CD14-positive monocyte (primary cell): Measurements from ENCODE around the gene DGKB. TPM values are rescaled to one million over a fixed set of nuclear protein-coding genes. Genes with fewer than 3 reads are reported as not detected.

ENCODE experiments used
- DNase-seq, 3 donors: peaks; one replicate each; pipeline ENCODE4 v3.0.0-alpha.2; 2011 to 2022
- H2AFZ ChIP-seq: 2 replicates; pipeline ENCODE4 v1.6.0; 2012; ENCODE audit warnings: mild to moderate bottlenecking, low read depth, low read length, inconsistent platforms; ENCODE audit not compliant: insufficient read depth, poor library complexity, severe bottlenecking
- H3K27ac ChIP-seq, 2 donors: 1 replicate in 1 of 2; 2 replicates in 1 of 2; pipeline ENCODE4 v1.5.1; 2012 to 2013; ENCODE audit warnings: low read length in 2 of 2, control low read depth in 1 of 2, inconsistent platforms in 1 of 2, low read depth in 1 of 2, mild to moderate bottlenecking in 1 of 2
- H3K27me3 ChIP-seq, 2 donors: one replicate each; pipeline versions ENCODE4 v1.6.0 to v1.6.1; 2011 to 2013; ENCODE audit warnings: low read length in 2 of 2; ENCODE audit not compliant: control insufficient read depth in 2 of 2, insufficient read depth in 2 of 2
- H3K36me3 ChIP-seq, 2 donors: replicated peaks in 1 of 2; 1 replicate in 1 of 2; 2 replicates in 1 of 2; pipeline versions ENCODE4 v1.5.1 to v1.6.1; 2012 to 2013; ENCODE audit warnings: low read length in 2 of 2, control low read depth in 1 of 2, inconsistent platforms in 1 of 2, mild to moderate bottlenecking in 1 of 2; ENCODE audit not compliant: insufficient read depth in 2 of 2, control insufficient read depth in 1 of 2
- H3K4me1 ChIP-seq, 2 donors: 1 replicate in 1 of 2; 2 replicates in 1 of 2; pipeline versions ENCODE4 v1.5.1 to v1.6.1; 2012 to 2013; ENCODE audit warnings: low read length in 2 of 2, control low read depth in 1 of 2, inconsistent platforms in 1 of 2, mild to moderate bottlenecking in 1 of 2, moderate library complexity in 1 of 2; ENCODE audit not compliant: insufficient read depth in 2 of 2, control insufficient read depth in 1 of 2
- H3K4me2 ChIP-seq: replicated peaks from 2 replicates; pipeline ENCODE3; 2012; ENCODE audit warnings: low read length, moderate library complexity, mild to moderate bottlenecking; ENCODE audit not compliant: poor library complexity, severe bottlenecking; ENCODE audit errors: extremely low read depth
- H3K4me3 ChIP-seq, 3 experiments: fragments of 200-600 bp in 1 of 3; sonication (generic) in 1 of 3; replicated peaks in 1 of 3; 1 replicate in 2 of 3; 2 replicates in 1 of 3; pipeline ENCODE4 v1.5.1; 2011 to 2013; ENCODE audit warnings: low read length in 3 of 3, mild to moderate bottlenecking in 3 of 3, control low read depth in 2 of 3, low read depth in 2 of 3, inconsistent platforms in 1 of 3, moderate library complexity in 1 of 3
- H3K79me2 ChIP-seq: 2 replicates; pipeline ENCODE4 v1.6.0; 2012; ENCODE audit warnings: mild to moderate bottlenecking, control low read depth, inconsistent platforms, low read length, moderate library complexity; ENCODE audit not compliant: insufficient read depth
- H3K9ac ChIP-seq: 2 replicates; pipeline ENCODE4 v1.6.0; 2017; ENCODE audit warnings: low read length, mild to moderate bottlenecking; ENCODE audit not compliant: insufficient read depth, poor library complexity, severe bottlenecking
- H3K9me3 ChIP-seq, 2 donors: replicated peaks in 1 of 2; 1 replicate in 1 of 2; 2 replicates in 1 of 2; pipeline versions ENCODE4 v1.5.1 to v1.6.1; 2012 to 2013; ENCODE audit warnings: low read length in 2 of 2, control low read depth in 1 of 2; ENCODE audit not compliant: control insufficient read depth in 1 of 2, insufficient read depth in 1 of 2
- H4K20me1 ChIP-seq: 2 replicates; pipeline ENCODE4 v1.6.0; 2012; ENCODE audit warnings: mild to moderate bottlenecking, low read length, control low read depth, moderate library complexity; ENCODE audit not compliant: insufficient read depth
- H3K27ac Mint-ChIP-seq, 7 donors: one replicate each; pipeline ENCODE4 v1.8.0; 2020; ENCODE audit warnings: mild to moderate bottlenecking in 7 of 7, mixed read lengths in 7 of 7, moderate library complexity in 6 of 7, inconsistent platforms in 2 of 7
- H3K27me3 Mint-ChIP-seq, 3 donors: one replicate each; pipeline ENCODE4 v1.8.0; 2021 to 2022; ENCODE audit warnings: low read depth in 3 of 3, mild to moderate bottlenecking in 3 of 3, mixed read lengths in 3 of 3, moderate library complexity in 3 of 3, inconsistent platforms in 1 of 3
- H3K36me3 Mint-ChIP-seq, 2 donors: one replicate each; pipeline ENCODE4 v1.8.0; 2020; ENCODE audit warnings: mixed read lengths in 2 of 2, inconsistent platforms in 1 of 2, mild to moderate bottlenecking in 1 of 2
- H3K4me1 Mint-ChIP-seq: one replicate; pipeline ENCODE4 v1.8.0; 2020; ENCODE audit warnings: mild to moderate bottlenecking, mixed read lengths
- H3K4me3 Mint-ChIP-seq, 2 donors: one replicate each; pipeline ENCODE4 v1.8.0; 2020; ENCODE audit warnings: mild to moderate bottlenecking in 2 of 2, mixed read lengths in 2 of 2, moderate library complexity in 1 of 2
- H3K9me3 Mint-ChIP-seq, 7 donors: one replicate each; pipeline ENCODE4 v1.8.0; 2020 to 2022; ENCODE audit warnings: mixed read lengths in 7 of 7, mild to moderate bottlenecking in 6 of 7, moderate library complexity in 6 of 7, inconsistent platforms in 2 of 7
- WGBS: methylation state at CpG from one replicate; pipeline ENCODE4 v1.1.5; 2013; ENCODE audit warnings: missing lambda C conversion rate; ENCODE audit not compliant: insufficient coverage; 5-methylcytosine and 5-hydroxymethylcytosine counted together
- intact Hi-C, 2 donors: fragments of 100-400 bp; cut with micrococcal nuclease; formaldehyde crosslinking; loops; one replicate each; pipeline versions ENCODE4 v1.15.0 to v1.15.1; 2023
- polyA plus RNA-seq, 3 donors: library from polyadenylated mRNA; depleted of rRNA in 1 of 3; unstranded in 2 of 3; stranded (reverse) in 1 of 3; fragments of 300-500 nt in 2 of 3; fragments of >200 nt in 1 of 3; fragmentation: Illumina TruSeq in 2 of 3; gene quantifications; 1 replicate in 2 of 3; 2 replicates in 1 of 3; pipeline ENCODE4 v1.2.3, GENCODE V29; 2012 to 2021
- TF ChIP-seq, protein P1 (sequence below): fragments of 200-600 bp; IDR thresholded peaks from one replicate; pipeline ENCODE4 v1.8.0; 2022; ENCODE audit warnings: antibody characterized with exemption, mild to moderate bottlenecking

DGKB gene
- polyA plus RNA-seq, 3 donors = not detected

DNA sequence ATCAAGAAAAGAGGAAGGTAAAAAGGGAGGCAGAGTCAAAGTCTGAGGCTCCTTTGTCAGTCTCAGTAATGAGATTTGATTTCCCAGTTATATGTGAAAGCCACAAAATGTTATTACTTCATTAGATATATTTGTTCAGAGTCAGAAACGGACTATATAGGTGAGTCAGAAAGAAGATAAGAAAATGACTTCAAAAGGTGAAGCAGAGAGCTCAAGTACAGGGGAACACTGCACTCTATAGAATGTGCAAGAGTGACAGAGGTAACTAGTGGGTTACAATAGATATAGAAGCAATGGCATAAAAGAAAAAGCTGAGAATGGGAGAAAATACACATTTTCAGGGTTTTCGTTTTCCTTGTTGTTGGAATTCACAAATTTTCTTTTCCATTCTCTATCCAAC, 43.3 kb downstream of the DGKB start:
- H3K27ac ChIP-seq = no peak overlapping the region
- peaks cover 0 to 6% of the 10 kb centered on the region in 2 donors for H3K9me3 ChIP-seq
- H4K20me1 ChIP-seq = no peaks in the 10 kb centered on the region
- no CpG with 5 or more reads among the region's 2 CpGs for WGBS
- no peaks in the 10 kb centered on the region for H3K4me1 Mint-ChIP-seq
- no peaks in the 10 kb centered on the region for H3K27me3 ChIP-seq
- intact Hi-C loops = no loop called here
- no peaks in the 10 kb centered on the region for H3K27me3 Mint-ChIP-seq
- no peak overlapping the region for H3K4me3 Mint-ChIP-seq
- no peak for DNase-seq
- no peak overlapping the region for H3K4me2 ChIP-seq
- H3K4me1 ChIP-seq = no peaks in the 10 kb centered on the region
- no peaks in the 10 kb centered on the region for H3K36me3 Mint-ChIP-seq
- no peak overlapping the region for H3K9ac ChIP-seq
- no peak overlapping the region for H3K4me3 ChIP-seq
- no peak overlapping the region for H2AFZ ChIP-seq
- peaks cover 0 to 7% (median 3%) of the 10 kb centered on the region in 7 donors for H3K9me3 Mint-ChIP-seq
- H3K36me3 ChIP-seq = no peaks in the 10 kb centered on the region
- H3K79me2 ChIP-seq = no peaks in the 10 kb centered on the region
- no peak overlapping the region for H3K27ac Mint-ChIP-seq
- TF ChIP-seq, protein P1, sequence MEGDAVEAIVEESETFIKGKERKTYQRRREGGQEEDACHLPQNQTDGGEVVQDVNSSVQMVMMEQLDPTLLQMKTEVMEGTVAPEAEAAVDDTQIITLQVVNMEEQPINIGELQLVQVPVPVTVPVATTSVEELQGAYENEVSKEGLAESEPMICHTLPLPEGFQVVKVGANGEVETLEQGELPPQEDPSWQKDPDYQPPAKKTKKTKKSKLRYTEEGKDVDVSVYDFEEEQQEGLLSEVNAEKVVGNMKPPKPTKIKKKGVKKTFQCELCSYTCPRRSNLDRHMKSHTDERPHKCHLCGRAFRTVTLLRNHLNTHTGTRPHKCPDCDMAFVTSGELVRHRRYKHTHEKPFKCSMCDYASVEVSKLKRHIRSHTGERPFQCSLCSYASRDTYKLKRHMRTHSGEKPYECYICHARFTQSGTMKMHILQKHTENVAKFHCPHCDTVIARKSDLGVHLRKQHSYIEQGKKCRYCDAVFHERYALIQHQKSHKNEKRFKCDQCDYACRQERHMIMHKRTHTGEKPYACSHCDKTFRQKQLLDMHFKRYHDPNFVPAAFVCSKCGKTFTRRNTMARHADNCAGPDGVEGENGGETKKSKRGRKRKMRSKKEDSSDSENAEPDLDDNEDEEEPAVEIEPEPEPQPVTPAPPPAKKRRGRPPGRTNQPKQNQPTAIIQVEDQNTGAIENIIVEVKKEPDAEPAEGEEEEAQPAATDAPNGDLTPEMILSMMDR = no peak

DNA sequence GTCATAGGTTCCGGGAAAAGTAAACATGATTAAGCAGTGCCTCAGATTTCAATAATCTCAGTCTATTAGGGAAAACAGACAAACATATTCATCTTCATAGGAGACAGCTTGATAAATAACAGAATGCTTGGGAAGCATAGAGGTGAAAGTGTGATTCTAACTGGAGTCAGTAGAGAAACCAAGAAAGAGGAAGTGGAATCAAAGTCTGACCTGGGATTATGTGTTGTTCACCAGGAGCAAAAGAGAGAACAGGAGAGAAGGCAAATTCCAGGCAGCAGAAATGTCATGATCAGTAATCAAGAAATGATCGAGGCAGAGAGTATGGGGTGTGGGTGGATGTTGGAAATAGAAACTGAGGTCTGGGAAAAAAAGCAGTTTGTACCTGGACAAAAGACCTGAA, 43.7 kb downstream of the DGKB start:
- DNase-seq = no peak
- Mint-ChIP-seq H3K4me3 (no peak overlapping the region), H3K4me1 (no peaks in the 10 kb centered on the region), H3K27me3 (no peaks in the 10 kb centered on the region), H3K9me3 (peaks cover 0 to 6% (median 3%) of the 10 kb centered on the region in 7 donors), H3K36me3 (no peaks in the 10 kb centered on the region), H3K27ac (no peak overlapping the region)
- H3K79me2 ChIP-seq = no peaks in the 10 kb centered on the region
- H3K27ac ChIP-seq = no peak overlapping the region
- H3K9me3 ChIP-seq = peaks cover 0 to 7% of the 10 kb centered on the region in 2 donors
- H3K4me3 ChIP-seq = no peak overlapping the region
- H2AFZ ChIP-seq = no peak overlapping the region
- no peaks in the 10 kb centered on the region for H3K4me1 ChIP-seq
- no peaks in the 10 kb centered on the region for H3K27me3 ChIP-seq
- intact Hi-C loops = no loop called here
- H3K9ac ChIP-seq = no peak overlapping the region
- 50% methylated on average over 1 of the region's 2 CpGs for WGBS
- no peaks in the 10 kb centered on the region for H4K20me1 ChIP-seq
- no peak overlapping the region for H3K4me2 ChIP-seq
- no peaks in the 10 kb centered on the region for H3K36me3 ChIP-seq
- TF ChIP-seq, protein P1 = no peak
